ENCODE results near the gene PSMG1.
"Not testable (repeated sequence)": the region's sequence is repeated elsewhere in the genome, so short reads cannot be mapped to it uniquely, and the experiment has no call there.

The PSMG1 gene

GRCh38 chr21:39159342-39160063 lies 23.7 kb downstream of the PSMG1 start:
- DNase-seq (ENCODE audit: low read depth) = no peak
- no peak for TF ChIP-seq POLR2A (IDR thresholded peaks at IDR 0.05; ENCODE audit: extremely low read depth, insufficient read length)
- no peak for TF ChIP-seq MYC (IDR thresholded peaks at IDR 0.05; ENCODE audit: low read depth, low read length)
- TF ChIP-seq CTCF (IDR thresholded peaks at IDR 0.05; ENCODE audit: low read depth, low read length) = no peak
- TF ChIP-seq MAX (IDR thresholded peaks at IDR 0.05; ENCODE audit: low read depth, low read length) = no peak
- H3K4me3 ChIP-seq (ENCODE audit: low read depth, low read length) = no peak overlapping the region

GRCh38 chr21:39157241-39157640 lies 26.0 kb downstream of the PSMG1 start:
- H3K4me3 ChIP-seq (ENCODE audit: low read depth, low read length); DNase-seq (ENCODE audit: low read depth): not testable (repeated sequence)

GRCh38 chr21:39156024-39156423 lies 27.2 kb downstream of the PSMG1 start:
- TF ChIP-seq MAX (IDR thresholded peaks at IDR 0.05; ENCODE audit: low read depth, low read length) (no peak), MYC (IDR thresholded peaks at IDR 0.05; ENCODE audit: low read depth, low read length) (no peak), CTCF (IDR thresholded peaks at IDR 0.05; ENCODE audit: low read depth, low read length) (no peak), POLR2A (IDR thresholded peaks at IDR 0.05; ENCODE audit: extremely low read depth, insufficient read length) (no peak)
- no peak for DNase-seq (ENCODE audit: low read depth)
- H3K4me3 ChIP-seq (ENCODE audit: low read depth, low read length) = no peak overlapping the region

- no peak for DNase-seq (ENCODE audit: low read depth)
- no peak overlapping the region for H3K4me3 ChIP-seq (ENCODE audit: low read depth, low read length)
- TF ChIP-seq CTCF (IDR thresholded peaks at IDR 0.05; ENCODE audit: low read depth, low read length) (no peak), MAX (IDR thresholded peaks at IDR 0.05; ENCODE audit: low read depth, low read length) (no peak), POLR2A (IDR thresholded peaks at IDR 0.05; ENCODE audit: extremely low read depth, insufficient read length) (no peak), MYC (IDR thresholded peaks at IDR 0.05; ENCODE audit: low read depth, low read length) (no peak)
Measured at GRCh38 chr21:39155578-39155977, 27.7 kb downstream of the PSMG1 start.

GRCh38 chr21:39153842-39154241 lies 29.4 kb downstream of the PSMG1 start:
- TF ChIP-seq MAX (IDR thresholded peaks at IDR 0.05; ENCODE audit: low read depth, low read length) = no peak
- TF ChIP-seq CTCF (IDR thresholded peaks at IDR 0.05; ENCODE audit: low read depth, low read length) = no peak
- no peak for TF ChIP-seq POLR2A (IDR thresholded peaks at IDR 0.05; ENCODE audit: extremely low read depth, insufficient read length)
- no peak for TF ChIP-seq MYC (IDR thresholded peaks at IDR 0.05; ENCODE audit: low read depth, low read length)
- no peak overlapping the region for H3K4me3 ChIP-seq (ENCODE audit: low read depth, low read length)
- DNase-seq (ENCODE audit: low read depth) = peak; percentile 38

- H3K4me3 ChIP-seq (ENCODE audit: low read depth, low read length) = no peak overlapping the region
- TF ChIP-seq MYC (IDR thresholded peaks at IDR 0.05; ENCODE audit: low read depth, low read length) = no peak
- peak; percentile 58 for TF ChIP-seq CTCF (IDR thresholded peaks at IDR 0.05; ENCODE audit: low read depth, low read length)
- TF ChIP-seq POLR2A (IDR thresholded peaks at IDR 0.05; ENCODE audit: extremely low read depth, insufficient read length) = no peak
- TF ChIP-seq MAX (IDR thresholded peaks at IDR 0.05; ENCODE audit: low read depth, low read length) = no peak
- peak; percentile 35 for DNase-seq (ENCODE audit: low read depth)
Measured at GRCh38 chr21:39153373-39153772, 29.9 kb downstream of the PSMG1 start.
